Choroid plexus epithelial cell (primary cell): ENCODE measurements around the gene ZNF20.

Experiments used
- DNase-seq: peaks from one replicate; pipeline ENCODE4 v3.0.0-alpha.2; 2010; ENCODE audit warnings: low read depth
- H3K4me3 ChIP-seq: 2 replicates; pipeline ENCODE4 v1.5.1; 2011; ENCODE audit warnings: low read depth, mild to moderate bottlenecking, control low read depth, low read length, moderate library complexity
- TF ChIP-seq, protein P1 (sequence below): conservative IDR thresholded peaks from 2 replicates; pipeline ENCODE4 v1.5.1; 2011; ENCODE audit warnings: low read depth, mild to moderate bottlenecking, control low read depth, inconsistent platforms, low read length, moderate library complexity

ZNF20 gene

DNA sequence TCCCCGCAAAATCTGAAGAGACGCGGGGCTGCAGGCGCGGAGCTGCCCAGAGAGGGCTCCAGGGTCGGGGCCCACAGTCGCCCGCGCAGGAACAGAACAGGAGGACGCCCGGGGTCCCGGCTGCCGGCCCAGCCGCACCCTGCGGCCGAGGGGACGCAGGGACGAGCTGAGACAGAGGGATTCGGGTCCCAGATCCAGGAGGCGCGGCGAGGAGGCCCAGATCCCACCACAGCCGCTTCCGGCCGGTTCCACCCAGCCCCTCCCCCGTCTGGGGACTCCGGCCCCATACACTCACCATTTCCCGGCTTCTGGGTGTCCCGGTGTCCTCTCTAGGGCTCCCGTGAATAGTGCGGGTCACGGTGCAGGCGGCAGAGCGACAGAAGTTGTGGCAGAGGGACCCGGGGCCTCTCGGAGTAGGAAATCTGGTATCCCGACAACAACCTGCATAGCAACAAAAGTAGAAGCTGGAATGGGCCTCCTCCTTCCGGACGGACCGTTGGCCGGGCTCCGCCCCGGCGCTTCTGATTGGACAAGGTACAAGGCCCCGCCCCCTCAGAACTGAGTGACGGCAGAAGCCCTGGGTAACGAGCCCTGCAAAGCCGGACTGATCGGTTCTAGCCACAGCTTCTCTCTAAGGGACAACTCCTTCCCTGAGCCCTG is at the start of gene ZNF20:
TSS of gene ZNF20 (minus strand) at position 466 of the 660 bp plus-strand sequence. CDS start at position 298, 168 bp downstream.
- TF ChIP-seq, protein P1, sequence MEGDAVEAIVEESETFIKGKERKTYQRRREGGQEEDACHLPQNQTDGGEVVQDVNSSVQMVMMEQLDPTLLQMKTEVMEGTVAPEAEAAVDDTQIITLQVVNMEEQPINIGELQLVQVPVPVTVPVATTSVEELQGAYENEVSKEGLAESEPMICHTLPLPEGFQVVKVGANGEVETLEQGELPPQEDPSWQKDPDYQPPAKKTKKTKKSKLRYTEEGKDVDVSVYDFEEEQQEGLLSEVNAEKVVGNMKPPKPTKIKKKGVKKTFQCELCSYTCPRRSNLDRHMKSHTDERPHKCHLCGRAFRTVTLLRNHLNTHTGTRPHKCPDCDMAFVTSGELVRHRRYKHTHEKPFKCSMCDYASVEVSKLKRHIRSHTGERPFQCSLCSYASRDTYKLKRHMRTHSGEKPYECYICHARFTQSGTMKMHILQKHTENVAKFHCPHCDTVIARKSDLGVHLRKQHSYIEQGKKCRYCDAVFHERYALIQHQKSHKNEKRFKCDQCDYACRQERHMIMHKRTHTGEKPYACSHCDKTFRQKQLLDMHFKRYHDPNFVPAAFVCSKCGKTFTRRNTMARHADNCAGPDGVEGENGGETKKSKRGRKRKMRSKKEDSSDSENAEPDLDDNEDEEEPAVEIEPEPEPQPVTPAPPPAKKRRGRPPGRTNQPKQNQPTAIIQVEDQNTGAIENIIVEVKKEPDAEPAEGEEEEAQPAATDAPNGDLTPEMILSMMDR, result no peak
- H3K4me3 ChIP-seq, result peak within 1 kb of the TSS; percentile 90
- DNase-seq, result peak; percentile 96

DNA sequence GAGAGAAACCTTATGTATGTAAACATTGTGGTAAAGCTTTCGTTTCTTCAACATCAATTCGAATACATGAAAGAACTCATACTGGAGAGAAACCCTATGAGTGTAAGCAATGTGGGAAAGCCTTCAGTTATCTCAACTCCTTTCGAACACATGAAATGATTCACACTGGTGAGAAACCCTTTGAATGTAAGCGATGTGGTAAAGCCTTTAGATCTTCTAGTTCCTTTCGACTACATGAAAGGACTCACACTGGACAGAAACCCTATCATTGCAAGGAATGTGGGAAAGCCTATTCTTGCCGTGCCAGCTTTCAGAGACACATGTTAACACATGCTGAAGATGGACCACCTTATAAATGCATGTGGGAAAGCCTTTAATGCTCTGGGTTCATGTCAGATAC is 47.5 kb upstream of the ZNF20 start:
- H3K4me3 ChIP-seq, result no peak overlapping the region
- DNase-seq, result no peak
- TF ChIP-seq, protein P1, result no peak

GRCh38 chr19:12180377-12180776 is 40.2 kb upstream of the ZNF20 start:
- TF ChIP-seq, protein P1, result no peak
- DNase-seq, result no peak
- H3K4me3 ChIP-seq, result no peak overlapping the region

GRCh38 chr19:12166626-12167025 is 26.5 kb upstream of the ZNF20 start:
- H3K4me3 ChIP-seq, result no peak overlapping the region
- DNase-seq, result peak; percentile 15
- TF ChIP-seq, protein P1, result no peak

DNA sequence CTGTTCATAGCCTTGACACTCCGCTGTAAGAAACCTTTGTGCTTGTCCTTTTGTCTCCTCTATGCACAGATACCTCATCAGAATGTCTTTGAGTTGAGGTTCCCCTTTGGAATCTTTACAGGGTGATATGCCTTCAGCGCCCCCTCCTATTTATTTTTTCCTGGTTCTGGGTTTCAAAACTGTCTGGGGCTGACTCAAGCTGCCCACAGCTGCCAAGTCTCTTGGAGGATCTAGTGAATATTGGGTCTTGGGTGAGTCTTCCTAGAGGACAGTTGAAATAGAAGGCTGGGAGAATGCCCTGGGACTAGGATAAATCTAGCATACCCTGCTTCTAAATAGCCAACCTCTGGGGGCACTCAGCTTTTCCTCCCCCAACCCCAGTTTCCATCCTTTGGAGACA is 23.7 kb upstream of the ZNF20 start:
- peak; percentile 34 for DNase-seq
- TF ChIP-seq, protein P1, result no peak
- peak overlapping the region; percentile 88 for H3K4me3 ChIP-seq

DNA sequence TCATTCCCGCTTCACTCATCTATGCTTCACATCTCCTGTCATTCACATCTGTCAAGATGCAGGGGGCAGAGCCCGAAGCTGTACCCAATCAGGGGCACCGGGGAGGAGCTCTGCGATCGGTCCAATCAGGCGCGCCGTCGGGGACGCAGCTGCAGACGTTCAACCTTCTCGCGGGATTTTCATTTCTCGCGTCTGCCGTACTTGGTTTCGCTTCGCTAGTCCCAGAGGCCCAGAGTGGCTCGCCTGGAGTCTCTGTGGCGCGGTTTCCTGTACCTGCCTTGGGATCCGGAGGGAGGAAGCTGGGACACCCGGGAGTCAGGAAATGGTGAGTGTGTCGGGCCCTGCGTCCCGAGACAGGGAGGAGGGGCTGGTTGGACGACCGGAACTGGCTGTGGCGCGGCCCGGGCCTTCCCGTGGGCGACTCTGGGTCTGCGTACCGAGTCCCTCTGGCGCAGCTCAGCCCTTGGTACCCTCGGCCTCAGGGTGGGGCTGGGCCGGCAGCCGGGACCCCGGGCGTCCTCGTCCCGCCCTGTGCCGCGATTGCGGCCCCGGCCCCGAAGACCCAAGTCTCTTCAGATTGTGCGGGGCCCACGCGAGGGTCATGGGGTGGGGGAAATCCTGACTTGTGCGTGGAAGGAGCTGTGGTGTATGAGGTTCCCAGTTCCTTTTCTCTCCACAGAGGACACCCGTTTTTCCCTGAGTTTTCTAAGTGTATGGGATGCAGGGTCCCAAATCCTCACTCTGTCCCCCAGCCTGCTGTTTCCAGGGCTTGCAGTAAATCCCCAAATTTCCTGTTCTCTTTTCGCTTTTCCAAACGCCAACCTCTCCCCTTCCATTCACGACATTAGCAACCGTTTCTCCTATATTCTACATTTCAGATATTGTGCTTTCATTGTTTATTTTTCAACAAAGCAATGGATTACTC is 23.0 kb upstream of the ZNF20 start, which contains the start of gene ZNF136:
TSS of gene ZNF136 (plus strand) at position 215 of the 925 bp plus-strand sequence. CDS start at position 323, 108 bp downstream.
- TF ChIP-seq, protein P1, result no peak
- peak; percentile 97 for DNase-seq
- peak within 1 kb of the TSS; percentile 88 for H3K4me3 ChIP-seq
